DMS114 treated with DMSO at 0.1 percent for 48 hours (cell line): ENCODE measurements around the gene FBXO11.
A peak's percentile ranks its signal among the peaks of the same experiment; 100 is the strongest.
"Not testable (repeated sequence)": the region's sequence is repeated elsewhere in the genome, so short reads cannot be mapped to it uniquely, and the experiment has no call there.

Source experiments
- DNase-seq: peaks from one replicate; lab custom pipeline; 2025; ENCODE audit not compliant: unreplicated experiment; lab: John Stamatoyannopoulos, UW

The FBXO11 gene

DNA sequence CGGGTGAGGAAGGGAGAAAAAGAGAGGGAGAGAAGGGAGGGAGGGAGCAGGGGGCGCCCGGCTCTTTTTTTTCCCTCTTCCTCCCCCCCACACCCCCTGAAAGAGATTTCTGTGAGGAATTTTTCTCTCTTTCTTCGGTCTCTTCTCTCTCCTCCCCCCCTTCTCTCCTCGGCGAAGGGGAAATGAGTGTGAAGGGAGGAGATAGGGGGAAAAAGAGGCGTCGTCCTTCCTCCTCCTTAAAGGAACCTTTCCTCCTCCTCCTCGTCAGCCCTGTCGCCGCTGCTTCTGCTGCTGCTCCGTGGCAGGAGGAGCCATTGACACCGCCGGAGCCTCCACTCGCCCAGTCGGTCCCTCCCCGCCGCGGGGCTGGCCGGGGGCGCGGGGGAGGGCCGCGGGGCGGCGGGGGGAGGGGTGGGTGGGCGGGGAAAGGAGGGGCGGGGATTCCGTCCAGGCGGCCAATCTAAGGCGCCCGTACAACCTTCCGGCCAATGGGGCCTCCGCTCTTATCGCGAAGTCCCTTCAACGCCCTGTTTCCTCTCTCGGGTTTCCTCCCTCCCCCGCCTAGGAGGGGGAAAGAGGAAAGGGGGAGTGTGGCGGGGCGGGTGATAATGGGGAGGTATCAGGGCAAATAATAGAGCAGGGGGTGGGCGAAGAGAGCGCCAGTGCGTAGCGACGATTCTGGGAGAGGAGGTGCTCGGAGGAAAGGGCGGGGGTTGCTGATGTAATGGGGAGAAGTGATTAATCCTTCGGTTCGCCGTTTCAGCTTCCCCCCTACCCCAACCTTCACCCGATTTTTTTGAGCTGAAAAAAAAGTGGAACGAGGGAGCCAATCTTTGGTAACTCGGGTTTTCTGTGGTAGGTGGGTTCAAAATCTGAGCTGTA, at the start of gene FBXO11:
TSS of gene FBXO11 (minus strand) at position 342 of the 882 bp plus-strand sequence. CDS start 778 bp downstream, outside the sequence.
- peak; percentile 90 for DNase-seq

DNA sequence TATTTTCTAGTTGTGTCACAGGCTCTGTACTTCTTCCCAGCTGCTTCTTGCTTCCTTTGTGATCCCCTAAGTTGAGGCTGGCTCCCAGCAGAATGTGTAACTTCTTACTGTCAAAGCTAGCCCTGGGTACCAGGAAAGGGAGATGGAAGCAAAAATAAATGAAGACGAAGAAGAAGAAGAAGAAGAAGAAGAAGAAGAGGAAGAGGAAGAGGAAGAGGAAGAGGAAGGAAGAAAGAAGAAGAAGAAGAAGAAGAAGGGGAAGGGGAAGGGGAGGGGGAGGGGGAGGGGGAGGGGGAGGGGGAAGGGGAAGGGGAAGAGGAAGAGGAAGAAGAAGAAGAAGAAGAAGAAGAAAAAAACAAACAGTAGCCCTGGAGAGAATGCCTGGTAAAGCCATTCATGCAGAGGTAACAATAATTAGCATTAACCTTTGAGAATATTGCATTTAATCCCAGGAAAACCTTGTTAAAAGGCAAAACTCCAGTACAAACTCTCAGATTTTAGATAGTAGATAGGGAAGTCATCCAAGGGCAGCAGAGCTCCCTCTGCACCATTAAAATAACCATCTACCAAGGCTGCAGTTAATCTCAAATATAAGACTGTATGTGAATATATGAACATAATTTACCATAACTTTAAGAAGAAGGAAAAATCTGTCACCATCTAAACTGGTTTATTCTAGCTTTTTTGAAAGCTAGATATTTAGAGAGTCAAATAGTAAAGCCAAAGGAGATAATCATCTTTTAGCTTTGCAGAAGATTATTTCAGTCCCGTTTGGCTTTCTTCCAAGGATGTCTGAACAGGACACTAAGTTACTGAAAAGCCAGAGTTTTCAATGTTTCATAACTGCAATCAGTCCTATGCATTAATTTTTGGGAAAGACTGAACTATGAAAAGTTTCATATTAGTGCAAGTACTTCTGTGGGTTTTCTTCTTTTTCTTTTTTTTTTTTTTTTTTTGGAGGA, 44.3 kb upstream of the FBXO11 start:
- no peak for DNase-seq

DNA sequence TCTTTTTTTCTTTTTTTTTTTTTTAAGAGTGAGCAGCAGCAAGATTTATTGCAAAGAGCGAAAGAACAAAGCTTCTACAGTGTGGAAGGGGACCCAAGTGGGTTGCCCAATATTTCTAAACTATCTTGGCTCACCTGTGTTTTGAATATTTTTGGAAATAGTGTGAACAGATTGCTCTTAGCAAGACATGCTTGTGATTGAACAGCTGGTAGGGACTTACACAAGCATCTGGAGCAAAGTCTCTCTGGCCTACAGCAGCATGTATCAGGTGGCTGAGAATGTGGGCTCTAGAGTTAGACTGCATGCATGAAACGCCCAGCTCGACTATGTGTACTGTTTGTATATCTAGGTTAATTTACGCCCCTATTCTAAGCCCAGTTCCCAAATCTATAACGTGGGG, 40.3 kb upstream of the FBXO11 start:
- no peak for DNase-seq

DNA sequence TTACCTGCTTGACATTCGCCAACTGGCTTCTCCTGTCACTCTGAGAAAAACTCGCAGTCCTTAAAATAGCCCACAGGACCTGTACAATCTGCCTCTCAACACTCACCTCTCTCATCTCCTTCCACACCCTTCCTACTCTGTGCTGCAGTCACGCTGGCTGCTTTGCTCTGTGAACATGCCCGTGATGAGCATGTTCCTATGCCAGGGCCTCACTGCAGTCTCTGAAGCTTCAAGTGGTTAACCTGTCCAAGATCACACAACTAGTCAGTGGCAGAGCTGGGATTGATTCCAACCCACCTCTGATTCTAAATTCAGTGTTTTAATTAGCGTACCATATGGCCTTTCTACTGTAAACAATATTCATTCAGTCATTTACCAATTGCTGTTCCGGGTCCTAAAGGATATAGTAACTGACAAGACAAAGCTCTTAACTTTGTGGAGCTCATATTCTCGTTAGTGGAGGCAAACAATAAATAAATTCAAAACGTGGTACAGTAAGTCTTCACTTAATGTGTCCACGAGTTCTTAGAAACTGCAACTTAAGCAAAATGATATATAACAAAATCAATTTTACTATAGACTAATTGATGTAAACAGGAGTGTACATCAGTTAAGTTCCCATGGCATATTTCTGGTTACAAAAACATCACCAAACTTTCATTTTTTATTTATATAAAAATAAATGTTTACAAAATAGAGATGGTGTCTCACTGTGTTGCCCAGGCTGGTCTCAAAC, 38.9 kb upstream of the FBXO11 start:
- DNase-seq: no peak

- no peak for DNase-seq
Observed at GRCh38 chr2:47941936-47942335, 35.6 kb upstream of the FBXO11 start.

DNA sequence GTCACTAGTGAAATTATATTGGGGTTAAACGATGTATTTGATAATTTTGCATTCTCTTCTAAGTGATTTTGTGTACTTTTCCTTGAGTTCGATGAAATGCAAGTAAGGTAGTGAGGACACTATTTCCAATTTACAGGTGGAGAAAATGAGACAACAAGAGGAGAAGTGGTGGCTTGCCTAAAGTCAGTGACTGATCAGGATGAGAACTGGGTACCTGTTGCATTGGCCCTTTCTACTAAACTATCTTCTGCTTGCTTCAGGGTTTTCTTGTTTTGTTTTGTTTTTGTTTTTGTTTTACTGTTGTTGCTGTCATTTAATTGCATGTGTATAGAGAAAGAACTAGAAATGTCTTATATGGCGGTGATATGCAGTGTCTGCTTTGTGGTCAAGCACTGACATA, 31.4 kb upstream of the FBXO11 start:
- no peak for DNase-seq

GRCh38 chr2:47935071-47935470, 28.8 kb upstream of the FBXO11 start:
- DNase-seq: no peak

- DNase-seq: no peak
Observed at GRCh38 chr2:47918043-47918442, 11.7 kb upstream of the FBXO11 start.

DNA sequence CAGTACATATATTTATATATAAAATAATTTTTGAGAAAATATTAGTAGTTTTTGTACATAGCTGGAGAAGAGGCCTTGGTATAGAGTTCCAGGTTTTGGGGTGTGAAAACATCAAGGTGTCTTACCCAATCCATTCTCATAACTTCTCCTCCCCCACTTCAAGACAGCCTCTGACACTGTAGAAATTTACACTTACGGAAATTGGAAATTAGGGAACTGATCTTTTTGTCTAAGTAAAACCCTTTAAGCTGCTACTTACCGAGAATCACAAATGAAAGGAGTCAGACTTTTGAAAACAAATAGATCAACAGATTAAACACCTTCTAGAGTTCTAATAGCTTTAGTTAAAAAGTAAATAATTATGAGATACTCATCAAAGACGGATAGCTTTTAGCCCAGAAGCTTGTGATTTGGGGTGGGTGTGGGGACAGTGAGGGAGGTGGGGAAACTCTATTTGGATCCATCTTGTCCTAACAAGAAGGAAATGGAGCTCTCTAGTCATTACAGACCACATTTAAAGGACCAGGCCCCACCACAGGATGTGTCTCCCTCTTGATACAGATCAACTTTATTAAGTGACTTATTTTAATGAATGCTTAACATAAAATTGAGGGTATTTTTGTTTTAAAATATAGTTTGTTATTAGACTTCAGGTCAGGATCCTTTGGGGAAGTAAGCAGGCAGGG, 11.1 kb upstream of the FBXO11 start:
- no peak for DNase-seq

DNA sequence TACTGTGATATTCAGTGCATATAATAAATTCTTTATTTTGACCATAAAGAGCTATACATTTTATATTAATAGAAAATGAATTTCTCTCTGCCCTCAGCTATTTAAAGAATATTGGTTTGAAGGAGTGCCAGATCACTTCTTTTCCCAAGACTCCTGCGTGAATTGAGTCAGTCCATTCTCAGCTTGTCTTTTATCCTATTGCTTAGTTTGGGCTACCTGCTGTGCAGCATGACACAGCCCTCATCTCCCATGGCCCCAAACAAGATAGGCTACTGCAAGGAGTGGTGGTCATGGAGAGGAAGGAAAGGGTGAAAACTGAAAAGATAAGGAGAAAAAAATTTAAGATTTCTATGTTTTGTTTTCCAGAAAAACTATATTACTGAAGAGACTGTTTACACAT, 10.1 kb upstream of the FBXO11 start:
- DNase-seq: no peak

DNA sequence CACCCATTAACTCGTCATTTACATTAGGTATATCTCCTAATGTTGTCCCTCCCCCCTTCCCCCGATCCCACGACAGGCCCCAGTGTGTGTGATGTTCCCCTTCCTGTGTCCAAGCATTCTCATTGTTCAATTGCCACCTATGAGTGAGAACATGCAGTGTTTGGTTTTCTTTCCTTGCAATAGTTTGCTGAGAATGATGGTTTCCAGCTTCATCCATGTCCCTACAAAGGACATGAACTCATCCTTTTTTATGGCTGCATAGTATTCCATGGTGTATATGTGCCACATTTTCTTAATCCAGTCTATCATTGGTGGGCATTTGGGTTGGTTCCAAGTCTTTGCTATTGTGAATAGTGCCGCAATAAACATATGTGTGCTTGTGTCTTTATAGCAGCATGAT, 4.4 kb upstream of the FBXO11 start:
- DNase-seq: not testable (repeated sequence)

DNA sequence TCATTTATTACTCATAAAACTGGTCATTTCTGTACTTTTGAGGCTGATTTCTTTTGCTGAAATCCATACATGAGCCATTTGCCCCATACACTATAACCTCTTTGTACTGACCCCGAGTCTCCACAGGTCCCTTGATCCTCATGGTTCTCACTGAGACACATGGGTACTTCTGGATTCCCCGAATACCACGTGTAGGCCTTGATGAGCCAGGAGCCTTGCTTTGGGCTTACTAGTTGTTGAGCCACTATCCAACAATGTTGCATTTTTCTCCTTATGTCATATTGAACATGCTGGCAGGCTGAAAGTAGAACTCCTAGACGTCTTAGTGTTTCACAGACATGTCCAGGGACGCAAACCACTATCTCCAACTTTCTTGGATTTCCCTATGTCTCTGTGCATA, 2.4 kb upstream of the FBXO11 start:
- DNase-seq: no peak

- no peak for DNase-seq
Observed at GRCh38 chr2:47907039-47907781, 912 bp upstream of the FBXO11 start.

DNA sequence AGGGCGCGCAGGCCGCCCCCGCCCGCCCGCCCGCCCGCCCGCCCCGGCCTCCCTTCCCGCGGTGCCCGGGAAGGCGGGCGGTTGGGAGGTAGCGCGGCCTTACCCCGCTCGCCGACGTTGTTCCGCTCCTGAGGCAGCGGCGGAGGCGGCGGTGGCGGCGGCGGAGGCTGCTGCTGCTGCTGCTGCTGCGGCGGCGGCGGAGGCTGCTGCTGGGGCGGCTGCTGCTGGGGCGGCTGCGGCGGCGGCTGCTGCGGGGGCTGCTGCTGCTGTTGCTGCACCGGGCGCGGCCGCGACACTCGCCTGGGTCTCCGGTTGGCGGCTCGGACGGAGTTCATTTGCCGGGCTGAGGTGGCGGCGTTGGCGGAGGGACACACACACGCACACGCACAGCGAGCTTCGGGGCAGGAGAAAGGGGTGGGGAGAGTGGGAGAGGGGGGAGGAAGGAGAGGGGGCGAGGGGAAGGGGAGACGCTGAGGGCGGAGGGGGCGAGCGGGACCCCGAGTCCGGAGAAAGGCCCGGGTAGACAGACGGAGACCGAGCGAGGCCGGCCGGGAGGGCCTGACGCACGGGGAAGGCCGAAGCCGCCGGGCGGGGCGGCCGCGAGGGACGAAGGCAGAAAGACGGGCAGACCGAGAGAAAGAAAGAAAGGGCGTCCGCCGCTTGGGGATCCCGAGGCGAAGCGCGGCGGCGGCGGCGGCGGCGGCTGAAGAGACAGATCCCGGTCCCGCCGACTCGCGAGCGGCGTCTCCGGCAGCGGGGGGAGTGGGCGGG, 727 bp downstream of the FBXO11 start:
- DNase-seq: no peak

DNA sequence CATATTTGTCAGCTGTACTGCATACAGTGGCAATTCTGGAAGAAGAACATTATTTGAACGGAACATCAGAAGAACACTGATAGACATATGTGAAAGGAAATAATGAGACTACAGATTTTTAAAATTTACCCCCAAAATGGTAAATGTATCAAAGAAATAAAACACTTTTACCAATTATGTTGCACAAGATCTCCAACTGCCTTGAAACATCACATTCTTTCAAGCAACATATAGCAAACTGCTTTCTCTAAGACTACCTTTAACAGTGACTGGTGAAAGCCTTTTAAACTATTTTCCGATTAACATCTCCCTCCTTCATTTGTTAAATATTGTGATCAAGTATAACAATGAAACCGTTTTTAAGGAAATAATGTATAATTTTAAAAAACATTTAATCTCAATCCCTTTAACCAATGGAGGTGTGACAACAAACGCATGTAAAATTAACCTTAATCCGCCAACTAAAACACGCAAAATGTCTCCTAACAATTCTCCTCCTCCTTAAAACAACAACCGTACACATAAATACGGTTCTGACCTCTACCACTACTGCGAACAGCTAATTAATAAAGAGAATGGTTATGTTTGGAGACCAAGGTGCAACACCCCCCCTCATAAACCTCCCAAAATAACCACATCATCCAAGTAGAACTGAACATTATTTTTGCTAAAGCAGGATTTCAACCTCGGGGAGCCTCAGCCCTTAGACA, 2.4 kb downstream of the FBXO11 start:
- no peak for DNase-seq

DNA sequence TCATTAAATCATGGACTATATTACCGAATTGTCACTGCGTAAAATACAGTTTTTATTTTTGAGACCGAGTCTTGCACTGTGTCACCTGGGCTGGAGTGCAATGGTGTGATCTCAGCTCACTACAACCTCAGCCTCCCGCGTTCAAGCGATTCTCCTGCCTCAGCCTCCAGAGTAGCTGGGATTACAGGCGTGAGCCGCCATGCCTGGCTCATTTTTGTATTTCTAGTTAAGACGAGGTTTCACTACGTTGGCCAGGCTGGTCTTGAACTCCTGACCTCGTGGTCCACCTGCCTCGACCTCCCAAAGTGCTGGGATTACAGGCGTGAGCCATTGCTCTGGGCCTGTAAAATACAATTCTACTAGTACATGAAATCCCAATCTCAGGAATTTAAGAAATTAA, 4.4 kb downstream of the FBXO11 start:
- DNase-seq: not testable (repeated sequence)

DNA sequence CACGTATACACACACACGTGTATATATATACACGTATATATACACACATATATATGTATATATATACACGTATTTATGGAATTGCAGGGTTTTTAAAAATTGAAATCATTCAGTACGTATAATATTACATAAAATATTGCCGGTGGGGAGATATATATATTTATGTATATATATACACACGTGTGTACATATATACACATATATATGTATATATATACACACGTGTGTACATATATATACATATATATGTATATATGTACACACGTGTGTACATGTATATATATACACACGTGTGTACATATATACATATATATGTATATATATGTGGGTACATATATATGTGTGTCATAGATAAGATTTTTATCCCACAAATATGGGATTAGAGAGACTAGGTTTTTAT, 5.4 kb downstream of the FBXO11 start:
- DNase-seq: no peak
